Body of pancreas (tissue), 4 donors: ENCODE measurements around the gene ATAT1. TPM values are rescaled to one million over a fixed set of nuclear protein-coding genes. Genes with fewer than 3 reads are reported as not detected.
A peak's percentile ranks its signal among the peaks of the same experiment; 100 is the strongest.
"Not testable (repeated sequence)": the region's sequence is repeated elsewhere in the genome, so short reads cannot be mapped to it uniquely, and the experiment has no call there.

ENCODE experiments used
- ATAC-seq: fragments of 150-250 bp; one replicate; pipeline ENCODE4 v1.9.1; 2016
- DNase-seq, 4 donors: peaks; one replicate each; pipeline ENCODE4 v3.0.0-alpha.2; 2019
- H3K27ac ChIP-seq, 4 donors: fragments of 200-600 bp; sonication (generic); 1 replicate in 3 of 4; 2 replicates in 1 of 4; pipeline versions ENCODE4 v1.5.1 to v1.6.1; 2016 to 2019; ENCODE audit warnings: mild to moderate bottlenecking in 1 of 4, mixed read lengths in 1 of 4, moderate library complexity in 1 of 4
- H3K27me3 ChIP-seq, 2 donors: fragments of 200-600 bp; sonication (generic); one replicate each; pipeline ENCODE4 v1.6.0; 2016; ENCODE audit warnings: mild to moderate bottlenecking in 1 of 2
- H3K36me3 ChIP-seq, 2 donors: fragments of 200-600 bp; sonication (generic); replicated peaks in 1 of 2; 2 replicates each; pipeline ENCODE4 v1.5.1; 2016; ENCODE audit warnings: low read depth in 2 of 2; ENCODE audit not compliant: insufficient read depth in 1 of 2
- H3K4me1 ChIP-seq: fragments of 200-600 bp; sonication (generic); one replicate; pipeline ENCODE4 v1.6.0; 2016
- H3K4me3 ChIP-seq, 2 donors: fragments of 200-600 bp; sonication (generic); 1 replicate in 1 of 2; 2 replicates in 1 of 2; pipeline ENCODE4 v1.5.1; 2016 to 2019
- H3K9me3 ChIP-seq, 3 donors: fragments of 200-600 bp; sonication (generic); 1 replicate in 2 of 3; 2 replicates in 1 of 3; pipeline ENCODE4 v1.5.1; 2016
- CTCF ChIP-seq, 7 experiments: fragments of 450-650 bp in 4 of 7; fragments of 200-600 bp in 3 of 7; sonication (generic) in 3 of 7; IDR thresholded peaks; one replicate each; pipeline ENCODE4 v1.5.1; 2016 to 2019; ENCODE audit warnings: antibody characterized with exemption in 7 of 7
- POLR2A ChIP-seq, 3 donors: fragments of 450-650 bp; IDR thresholded peaks; one replicate each; pipeline ENCODE4 v1.6.1; 2016; ENCODE audit warnings: antibody characterized with exemption in 3 of 3, mild to moderate bottlenecking in 2 of 3
- WGBS, 2 donors: methylation state at CpG; one replicate each; pipeline ENCODE4 v1.1.5; 2017; 5-methylcytosine and 5-hydroxymethylcytosine counted together
- intact Hi-C: fragments of 100-400 bp; cut with DNase I; formaldehyde crosslinking; loops from one replicate; pipeline ENCODE4 v1.15.1; 2023
- total RNA-seq, 2 donors: library from RNA; depleted of rRNA; stranded (reverse); fragments of >200 nt; gene quantifications; one replicate each; pipeline ENCODE4 v1.1.0, GENCODE V29; 2016

The ATAT1 gene
- total RNA-seq, 2 donors from 2014 or later, result 2.0 to 5.4 TPM

- intact Hi-C loops, result no loop called here
- Histone ChIP-seq H3K4me1 (peaks cover 14% of the 10 kb centered on the region), H3K27ac (peak overlapping the region in 1 of 4 donors; percentile 38), H3K36me3 (peaks cover 15 to 44% of the 10 kb centered on the region in 2 donors), H3K27me3 (no peaks in the 10 kb centered on the region), H3K4me3 (no peak overlapping the region), H3K9me3 (no peaks in the 10 kb centered on the region)
- WGBS, 2 donors, result 67 to 74% methylated on average over 8 of the region's 8 CpGs
- no peak for TF ChIP-seq POLR2A (IDR thresholded peaks at IDR 0.05)
- no peak for TF ChIP-seq CTCF (IDR thresholded peaks at IDR 0.05)
- ATAC-seq (no peak), DNase-seq (no peak)
Measured at GRCh38 chr6:30590509-30590908, 36.2 kb upstream of the ATAT1 start.

- no peak overlapping the region for H3K4me3 ChIP-seq
- H3K27me3 ChIP-seq, result no peaks in the 10 kb centered on the region
- 33 to 35% methylated on average over 1 of the region's 1 CpG for WGBS, 2 donors
- H3K4me1 ChIP-seq, result peaks cover 14% of the 10 kb centered on the region
- H3K9me3 ChIP-seq, result no peaks in the 10 kb centered on the region
- no peak for TF ChIP-seq CTCF (IDR thresholded peaks at IDR 0.05)
- no peak for TF ChIP-seq POLR2A (IDR thresholded peaks at IDR 0.05)
- intact Hi-C loops, result no loop called here
- H3K36me3 ChIP-seq, result peaks cover 15 to 39% of the 10 kb centered on the region in 2 donors
- DNase-seq, result no peak
- H3K27ac ChIP-seq, result peak overlapping the region in 1 of 4 donors; percentile 38
- ATAC-seq, result peak; percentile 11
Measured at GRCh38 chr6:30591008-30591407, 35.7 kb upstream of the ATAT1 start.

- no peak for DNase-seq
- Histone ChIP-seq H3K36me3 (peaks cover 9 to 29% of the 10 kb centered on the region in 2 donors), H3K27ac (no peak overlapping the region), H3K27me3 (no peaks in the 10 kb centered on the region), H3K4me1 (peaks cover 14% of the 10 kb centered on the region), H3K9me3 (no peaks in the 10 kb centered on the region), H3K4me3 (no peak overlapping the region)
- WGBS, 2 donors, result 96 to 100% methylated on average over 1 of the region's 1 CpG
- no peak for ATAC-seq
- intact Hi-C loops, result no loop called here
- TF ChIP-seq POLR2A (IDR thresholded peaks at IDR 0.05) (no peak), CTCF (IDR thresholded peaks at IDR 0.05) (no peak)
Measured at GRCh38 chr6:30592287-30592686, 34.4 kb upstream of the ATAT1 start.

GRCh38 chr6:30597315-30598144 lies 29.1 kb upstream of the ATAT1 start:
- WGBS, 2 donors, result 69 to 70% methylated on average over 15 of the region's 15 CpGs
- DNase-seq (peak; percentile 85 to 93 (median 88)), ATAC-seq (peak; percentile 77)
- H3K4me3 ChIP-seq, intact Hi-C loops, H3K27me3 ChIP-seq, H3K9me3 ChIP-seq, H3K4me1 ChIP-seq: not testable (repeated sequence)
- TF ChIP-seq POLR2A (IDR thresholded peaks at IDR 0.05) (peak in 1 of 3 donors; percentile 11), CTCF (IDR thresholded peaks at IDR 0.05) (peak; percentile 67 to 85 (median 79))
- Histone ChIP-seq H3K27ac (peak overlapping the region in 2 of 4 donors; percentile 22 to 32), H3K36me3 (peaks cover 18 to 22% of the 10 kb centered on the region in 2 donors)
